ENCODE measurements around the gene AGMO. TPM values are rescaled to one million over a fixed set of nuclear protein-coding genes. Genes with fewer than 3 reads are reported as not detected.

The AGMO gene
- total and polyA plus RNA-seq, 2 of the 8 experiments (the other 6 are each of a cell fraction or from before 2014, with no cell fraction given), result 0.22 to 0.45 TPM

DNA sequence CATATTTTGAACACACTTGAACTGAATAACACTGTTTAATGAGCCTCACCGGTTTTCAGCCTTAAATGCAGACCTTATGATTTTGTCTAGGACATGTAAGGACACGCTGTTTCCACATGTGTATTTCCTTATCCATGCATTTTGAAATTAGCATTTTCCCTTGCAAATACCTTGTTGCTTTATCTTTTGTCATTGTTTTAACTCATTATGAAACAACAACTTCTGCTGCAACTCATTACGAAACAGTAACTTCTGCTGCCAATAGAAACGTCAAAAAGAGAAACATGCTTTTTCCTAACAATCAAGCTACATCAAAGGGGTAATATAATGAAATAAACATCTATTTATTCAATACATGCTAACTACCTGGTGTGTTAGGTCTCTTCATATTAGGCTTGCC, 322.0 kb downstream of the AGMO start:
- no peaks in the 10 kb centered on the region for H3K27me3 ChIP-seq (replicated peaks in 1 of 4; ENCODE audit: control insufficient read depth in 3 of 4, extremely low read depth in 1 of 4, insufficient read depth in 3 of 4, low read length in 3 of 4)
- no peak overlapping the region for H2BK12ac ChIP-seq (ENCODE audit: low read depth, low read length)
- no peak overlapping the region for H2AK5ac ChIP-seq (ENCODE audit: low read depth, low read length)
- no peak overlapping the region for H4K8ac ChIP-seq (ENCODE audit: extremely low read depth, insufficient read depth, low read length)
- no peaks in the 10 kb centered on the region for H3K36me3 ChIP-seq (ENCODE audit: control insufficient read depth in 2 of 4, insufficient read depth in 4 of 4, low read length in 3 of 4)
- no peaks in the 10 kb centered on the region for H3K79me2 ChIP-seq (ENCODE audit: control insufficient read depth in 1 of 2, insufficient read depth in 2 of 2, low read length in 2 of 2)
- no peaks in the 10 kb centered on the region for H4K20me1 ChIP-seq (replicated peaks in 1 of 2; ENCODE audit: control insufficient read depth in 1 of 2, insufficient read depth in 2 of 2, low read length in 2 of 2)
- no peaks in the 10 kb centered on the region for H3K79me1 ChIP-seq (ENCODE audit: low read depth, low read length)
- H3K9ac ChIP-seq (replicated peaks in 1 of 4; ENCODE audit: extremely low read depth in 1 of 4, low read depth in 3 of 4, low read length in 3 of 4), result no peak overlapping the region
- DNase-seq (ENCODE audit: low read depth in 1 of 2, low spot score in 2 of 2) (no peak), FAIRE-seq (no peak)
- H2BK20ac ChIP-seq (ENCODE audit: low read length), result no peak overlapping the region
- no peak overlapping the region for H3K4ac ChIP-seq (replicated peaks; ENCODE audit: insufficient read length, low read depth, low read length)
- WGBS, 2 experiments (ENCODE audit: extremely low coverage in 1 of 2, insufficient coverage in 1 of 2, insufficient read length in 1 of 2, insufficient replicate concordance in 2 of 2, low coverage in 1 of 2, low lambda C conversion rate in 2 of 2, missing lambda C conversion rate in 1 of 2), result 95% methylated on average over 4 of the region's 4 CpGs; no CpG with 5 or more reads in 1 of the 2 experiments
- no peak overlapping the region for H3K27ac ChIP-seq (ENCODE audit: low read depth, low read length)
- no peak overlapping the region for H3K14ac ChIP-seq (ENCODE audit: insufficient read length)
- H4K91ac ChIP-seq (replicated peaks; ENCODE audit: insufficient read length, low read length), result no peak overlapping the region
- H2AFZ ChIP-seq (ENCODE audit: low read length), result no peak overlapping the region
- H3K23ac ChIP-seq (ENCODE audit: insufficient read length), result no peak overlapping the region
- no peak overlapping the region for H2BK15ac ChIP-seq (ENCODE audit: low read length)
- no peak overlapping the region for H2BK5ac ChIP-seq (ENCODE audit: low read depth, low read length)
- H4K5ac ChIP-seq (ENCODE audit: insufficient read length, low read depth, low read length), result no peak overlapping the region
- CTCF ChIA-PET (ENCODE audit: partially characterized antibody), result no interaction called here
- H3K4me2 ChIP-seq (ENCODE audit: insufficient read depth in 1 of 2, low read depth in 2 of 2, low read length in 2 of 2), result no peak overlapping the region
- H3K23me2 ChIP-seq (ENCODE audit: low read depth, low read length), result no peaks in the 10 kb centered on the region
- H3K4me3 ChIP-seq (ENCODE audit: extremely low read depth in 1 of 4, insufficient read depth in 2 of 4, low read depth in 3 of 4, low read length in 4 of 4), result no peak overlapping the region
- no peaks in the 10 kb centered on the region for H3K4me1 ChIP-seq (replicated peaks in 1 of 4; ENCODE audit: control insufficient read depth in 3 of 4, insufficient read depth in 4 of 4, low read length in 3 of 4)
- no peak overlapping the region for H3K18ac ChIP-seq (ENCODE audit: extremely low read depth, low read length)
- POLR2A ChIA-PET (ENCODE audit: partially characterized antibody), result no interaction called here
- no peak overlapping the region for H2BK120ac ChIP-seq (replicated peaks; ENCODE audit: low read depth, low read length)
- H3K56ac ChIP-seq (replicated peaks; ENCODE audit: insufficient read length, low read depth, low read length), result no peak overlapping the region
- H3K9me3 ChIP-seq (ENCODE audit: insufficient read depth in 2 of 2, low read depth in 1 of 2, low read length in 1 of 2), result no peaks in the 10 kb centered on the region
- TF ChIP-seq, protein P1, sequence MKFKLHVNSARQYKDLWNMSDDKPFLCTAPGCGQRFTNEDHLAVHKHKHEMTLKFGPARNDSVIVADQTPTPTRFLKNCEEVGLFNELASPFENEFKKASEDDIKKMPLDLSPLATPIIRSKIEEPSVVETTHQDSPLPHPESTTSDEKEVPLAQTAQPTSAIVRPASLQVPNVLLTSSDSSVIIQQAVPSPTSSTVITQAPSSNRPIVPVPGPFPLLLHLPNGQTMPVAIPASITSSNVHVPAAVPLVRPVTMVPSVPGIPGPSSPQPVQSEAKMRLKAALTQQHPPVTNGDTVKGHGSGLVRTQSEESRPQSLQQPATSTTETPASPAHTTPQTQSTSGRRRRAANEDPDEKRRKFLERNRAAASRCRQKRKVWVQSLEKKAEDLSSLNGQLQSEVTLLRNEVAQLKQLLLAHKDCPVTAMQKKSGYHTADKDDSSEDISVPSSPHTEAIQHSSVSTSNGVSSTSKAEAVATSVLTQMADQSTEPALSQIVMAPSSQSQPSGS (IDR thresholded peaks at IDR 0.05; ENCODE audit: low read length), result no peak
- TF ChIP-seq SAP30 (IDR thresholded peaks at IDR 0.05; ENCODE audit: insufficient read depth, insufficient replicate concordance, low read length) (no peak), GTF2F1 (IDR thresholded peaks at IDR 0.05; ENCODE audit: borderline replicate concordance, low read depth, low read length) (no peak), POLR2A (IDR thresholded peaks at IDR 0.05; ENCODE audit: control extremely low read depth in 1 of 2, low read depth in 2 of 2, low read length in 2 of 2) (no peak), SIN3A (conservative IDR thresholded peaks at IDR 0.05 in 1 of 2, IDR thresholded peaks at IDR 0.05 in 1 of 2; ENCODE audit: low read depth in 1 of 2, low read length in 2 of 2) (no peak)
